K562 (cell line): ENCODE measurements around the gene CNTN6. TPM values are rescaled to one million over a fixed set of nuclear protein-coding genes. Genes with fewer than 3 reads are reported as not detected.

Experiments
- ATAC-seq: fragments of 200-7000 bp; cut with Tn5 transposase; 3 replicates; pipeline ENCODE4 v1.9.1; 2020; ENCODE audit warnings: moderate library complexity
- BruUV-seq: library from RNA; stranded (reverse); fragments of 400-500 nt; replicated peaks from 2 replicates; lab custom pipeline; 2021; lab: Mats Ljungman, UMichigan
- CTCF ChIA-PET: fragments of 300-600 bp; formaldehyde crosslinking; extraction: SDS; loops from one replicate; lab custom pipeline; 2021; ENCODE audit warnings: low intra/inter-chr PET ratio; lab: Yijun Ruan, JAX
- POLR2A ChIA-PET: fragments of 300-600, 350-650 bp; sonication (Branson Sonifier 250); formaldehyde crosslinking; extraction: SDS; loops from one replicate; lab custom pipeline; 2021; ENCODE audit warnings: antibody characterized with exemption, inconsistent platforms; lab: Yijun Ruan, JAX
- DNase-seq, 4 experiments: peaks; one replicate each; pipeline versions ENCODE4 v3.0.0 to v3.0.0-alpha.2; 2011 to 2018; ENCODE audit warnings: low spot score in 3 of 4, mixed read lengths in 3 of 4; ENCODE audit errors: extremely low read depth in 1 of 4
- FAIRE-seq: peaks from 2 replicates; lab custom pipeline; 2011; peaks lifted over from hg19 to GRCh38; lab: Jason Lieb, UNC
- H2AFZ ChIP-seq: 2 replicates; pipeline ENCODE4 v1.6.0; 2011; ENCODE audit warnings: low read depth, low read length, control low read depth, inconsistent platforms
- H3K27ac ChIP-seq: fragments of 200-600 bp; 3 replicates; pipeline ENCODE4 v1.8.0; 2011; ENCODE audit warnings: low read depth, mild to moderate bottlenecking, control low read depth, inconsistent platforms, low read length, moderate library complexity, mixed read lengths; ENCODE audit errors: extremely low read depth
- H3K27me3 ChIP-seq, 2 experiments: fragments of 300-600 bp in 1 of 2; 2 replicates in 1 of 2; 3 replicates in 1 of 2; pipeline versions ENCODE4 v1.6.0 to v1.8.0; 2011; ENCODE audit warnings: inconsistent platforms in 2 of 2, low read length in 2 of 2, mild to moderate bottlenecking in 1 of 2, mixed read lengths in 1 of 2, moderate library complexity in 1 of 2; ENCODE audit not compliant: control insufficient read depth in 2 of 2, insufficient read depth in 2 of 2
- H3K36me3 ChIP-seq: fragments of 300-600 bp; 3 replicates; pipeline ENCODE4 v1.8.0; 2011; ENCODE audit warnings: mild to moderate bottlenecking, low read length, inconsistent platforms; ENCODE audit not compliant: control insufficient read depth, insufficient read depth
- H3K4me1 ChIP-seq, 2 experiments: fragments of 200-600 bp in 1 of 2; replicated peaks in 1 of 2; 2 replicates in 1 of 2; 3 replicates in 1 of 2; pipeline versions ENCODE4 v1.5.1 to v1.8.0; 2011; ENCODE audit warnings: inconsistent platforms in 2 of 2, low read length in 2 of 2, mild to moderate bottlenecking in 1 of 2, mixed read lengths in 1 of 2, moderate library complexity in 1 of 2; ENCODE audit not compliant: control insufficient read depth in 2 of 2, insufficient read depth in 2 of 2
- H3K4me2 ChIP-seq: 2 replicates; pipeline ENCODE4 v1.6.1; 2011; ENCODE audit warnings: low read length, control low read depth, inconsistent platforms, mixed read lengths; ENCODE audit not compliant: insufficient read depth
- H3K4me3 ChIP-seq: fragments of 200-600 bp; sonication (generic), shearing (Covaris generic); 2 replicates; pipeline ENCODE4 v1.5.1; 2016; ENCODE audit warnings: control low read depth, inconsistent platforms
- H3K79me2 ChIP-seq: fragments of 200-600 bp; 3 replicates; pipeline ENCODE4 v1.8.0; 2011; ENCODE audit warnings: low read length, inconsistent platforms; ENCODE audit not compliant: control insufficient read depth, insufficient read depth
- H3K9ac ChIP-seq, 2 experiments: 2 replicates each; pipeline versions ENCODE4 v1.6.0 to v1.6.1; 2011; ENCODE audit warnings: low read depth in 2 of 2, low read length in 2 of 2, control low read depth in 1 of 2, inconsistent platforms in 1 of 2, mild to moderate bottlenecking in 1 of 2, mixed read lengths in 1 of 2; ENCODE audit not compliant: insufficient read depth in 1 of 2
- H3K9me1 ChIP-seq: one replicate; pipeline ENCODE4 v1.6.0; 2011; ENCODE audit warnings: inconsistent platforms, mild to moderate bottlenecking, low read length, moderate library complexity; ENCODE audit not compliant: control insufficient read depth, insufficient read depth
- H3K9me3 ChIP-seq: replicated peaks from 2 replicates; pipeline ENCODE4 v1.5.1; 2011; ENCODE audit warnings: low read depth, low read length, inconsistent platforms; ENCODE audit not compliant: control insufficient read depth, insufficient read depth
- H4K20me1 ChIP-seq: replicated peaks from 2 replicates; pipeline ENCODE4 v1.6.1; 2011; ENCODE audit warnings: low read length, inconsistent platforms, mixed read lengths; ENCODE audit not compliant: control insufficient read depth, insufficient read depth
- PTRF ChIP-seq: fragments of 450-650 bp; IDR thresholded peaks from 2 replicates; pipeline ENCODE4 v1.6.1; 2016; ENCODE audit warnings: mild to moderate bottlenecking, missing genetic modification characterization, missing compliant biosample characterization
- ZNF551 ChIP-seq: fragments of 250-450 bp; sonication (Bioruptor Pico); IDR thresholded peaks from 2 replicates; pipeline ENCODE4 v1.5.0; 2021; ENCODE audit warnings: mild to moderate bottlenecking, moderate library complexity
- WGBS: fragments of 100-300 bp; shearing (Covaris generic); methylation state at CpG from one replicate; pipeline ENCODE4 v1.1.6; 2016; ENCODE audit warnings: low coverage, mixed read lengths; ENCODE audit not compliant: insufficient coverage; ENCODE audit errors: missing lambda C conversion rate; 5-methylcytosine and 5-hydroxymethylcytosine counted together
- in situ Hi-C: fragments of 300-500 bp; cut with MboI; formaldehyde crosslinking; loops from 4 replicates; pipeline ENCODE4 v1.15.0; 2018; ENCODE audit warnings: inconsistent platforms, mixed read lengths
- intact Hi-C: fragments of 100-400 bp; cut with micrococcal nuclease; formaldehyde crosslinking; loops from 2 replicates; pipeline ENCODE4 v1.14.2; 2022
- polyA plus RNA-seq, 8 experiments: library from polyadenylated mRNA; depleted of rRNA in 4 of 8; stranded (reverse) in 5 of 8; unstranded in 3 of 8; fragments of >200 nt; fragmentation: Nextera tagmentation in 2 of 8; fragmentation: Illumina TruSeq in 1 of 8; extraction: Ambion mirVana in 2 of 8; extraction: Trizol in 1 of 8; gene quantifications; 2 replicates each; pipeline versions ENCODE4 v1.2.1 to v1.2.3, GENCODE V29; 2011 to 2014; ENCODE audit warnings: inconsistent platforms in 1 of 8, missing spikeins in 1 of 8
- total RNA-seq, 7 experiments: library from RNA; depleted of rRNA in 6 of 7; stranded (reverse); fragments of >200 nt in 6 of 7; fragmentation: Illumina TruSeq in 2 of 7; extraction: Trizol in 2 of 7; gene quantifications; 2 replicates each; pipeline versions ENCODE4 v1.2.1 to v1.2.3, GENCODE V29; 2011 to 2021; ENCODE audit warnings: low replicate concordance in 1 of 7

Gene CNTN6
- total and polyA plus RNA-seq, 9 of the 15 experiments (the other 6 are each of a cell fraction or from before 2014, with no cell fraction given) = not detected

DNA sequence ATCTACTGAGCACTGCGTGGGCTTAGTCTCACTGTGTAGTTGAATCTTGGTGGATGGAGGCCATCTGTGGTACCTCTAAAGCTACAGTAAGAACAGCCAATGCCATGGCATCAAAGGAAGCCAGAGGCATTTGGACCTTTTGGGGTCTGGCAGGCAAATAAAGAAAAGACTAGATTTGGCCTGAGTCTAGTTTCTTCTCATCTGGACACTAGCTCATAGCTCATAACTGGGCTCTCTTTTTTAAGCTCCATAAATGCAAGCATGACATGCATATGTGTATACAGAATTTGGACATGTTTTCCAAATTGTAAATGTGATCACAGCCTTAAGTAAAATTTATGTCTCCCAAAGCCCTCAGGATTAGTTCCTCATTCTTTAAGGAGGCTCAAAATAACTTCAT, 107.5 kb downstream of the CNTN6 start:
- Histone ChIP-seq H4K20me1 (no peaks in the 10 kb centered on the region), H3K4me1 (no peaks in the 10 kb centered on the region), H3K27me3 (no peaks in the 10 kb centered on the region), H3K9me1 (no peaks in the 10 kb centered on the region), H3K4me3 (no peak overlapping the region), H3K9me3 (no peaks in the 10 kb centered on the region), H3K79me2 (no peaks in the 10 kb centered on the region)
- POLR2A ChIA-PET = no interaction called here
- DNase-seq = no peak
- in situ Hi-C loops = no loop called here
- TF ChIP-seq ZNF551 = no peak
- TF ChIP-seq, all 486 proteins: peak for 0
- Histone ChIP-seq H2AFZ (no peak overlapping the region), H3K27ac (no peak overlapping the region), H3K4me2 (no peak overlapping the region), H3K36me3 (no peaks in the 10 kb centered on the region), H3K9ac (no peak overlapping the region)
- WGBS = 0% methylated on average over 1 of the region's 1 CpG
- CTCF ChIA-PET = no interaction called here
- intact Hi-C loops = no loop called here
- FAIRE-seq = no peak
- ATAC-seq = no peak
- BruUV-seq = no TSS peak

DNA sequence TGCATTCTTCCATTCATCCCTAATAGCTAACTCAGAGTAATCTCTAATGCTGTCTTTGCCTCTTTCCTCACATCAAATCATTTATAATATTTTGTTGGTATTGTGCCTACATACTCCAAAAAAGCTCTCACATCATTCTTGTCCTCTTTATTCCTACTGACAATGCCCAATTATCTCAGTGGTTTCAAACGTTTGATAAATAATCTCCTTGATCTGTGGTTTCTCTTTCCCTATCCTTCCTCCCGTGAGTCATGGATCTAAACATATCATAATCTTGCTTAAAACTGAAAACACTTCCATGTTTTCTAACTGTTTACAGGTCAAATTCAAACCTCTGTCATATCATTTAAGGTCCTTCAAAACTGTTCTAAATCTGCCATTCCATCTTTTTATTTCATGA, 115.1 kb downstream of the CNTN6 start:
- Histone ChIP-seq H3K27me3 (no peaks in the 10 kb centered on the region), H3K27ac (no peak overlapping the region), H3K9me1 (no peaks in the 10 kb centered on the region), H3K4me2 (no peak overlapping the region), H3K9ac (no peak overlapping the region), H3K4me3 (no peak overlapping the region), H3K4me1 (no peaks in the 10 kb centered on the region), H3K9me3 (no peaks in the 10 kb centered on the region), H4K20me1 (no peaks in the 10 kb centered on the region), H2AFZ (no peak overlapping the region), H3K36me3 (no peaks in the 10 kb centered on the region), H3K79me2 (no peaks in the 10 kb centered on the region)
- POLR2A ChIA-PET = no interaction called here
- no peak for DNase-seq
- FAIRE-seq = no peak
- TF ChIP-seq PTRF (tag) = no peak
- 0% methylated on average over 2 of the region's 2 CpGs for WGBS
- ATAC-seq = no peak
- BruUV-seq = no TSS peak
- in situ Hi-C loops = no loop called here
- CTCF ChIA-PET = no interaction called here
- intact Hi-C loops = no loop called here
